ENCODE results near the gene PPP2R2D.

PPP2R2D gene

DNA sequence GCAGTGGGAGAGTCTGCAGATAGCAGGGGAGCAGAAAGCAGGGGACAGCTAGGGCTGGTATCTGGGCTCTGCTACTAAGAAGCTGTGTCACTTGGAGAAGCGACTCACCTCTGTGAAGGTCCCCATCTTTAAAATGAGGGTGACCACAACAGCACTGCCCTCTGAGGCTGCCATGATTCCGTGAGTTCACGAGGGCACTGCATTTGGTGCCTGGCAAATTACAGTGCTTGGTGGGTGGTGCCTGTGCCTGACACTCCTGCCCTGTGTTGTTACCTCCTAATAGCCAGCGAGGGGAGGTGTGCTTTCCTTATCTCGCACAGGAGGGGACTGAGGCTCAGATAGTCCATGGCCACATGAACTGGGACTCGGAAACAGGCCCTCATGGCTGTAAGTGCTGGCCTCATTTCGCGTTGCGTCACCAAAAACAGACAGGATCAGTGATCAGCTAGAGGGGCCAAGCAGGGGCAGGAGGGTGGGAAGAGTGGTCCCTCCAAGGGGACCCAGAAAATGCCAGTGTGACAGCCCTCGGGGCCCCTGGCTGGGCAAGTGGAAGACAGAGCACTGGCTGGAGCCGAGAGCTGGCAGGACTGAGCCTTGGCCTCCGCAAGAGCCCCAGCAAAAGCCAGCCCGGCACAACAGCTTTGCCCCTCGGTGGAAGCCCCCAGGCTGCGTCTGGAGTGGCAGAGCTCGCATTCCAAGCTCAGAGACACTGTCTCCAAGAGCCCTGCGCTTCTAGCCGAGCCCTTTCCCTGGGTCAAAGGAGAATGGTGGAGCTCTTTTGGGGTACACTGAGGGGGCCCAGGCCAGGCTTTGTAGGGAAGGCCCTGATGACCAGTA, 98.3 kb downstream of the PPP2R2D start:
- no peak for DNase-seq (ENCODE audit: low spot score)

DNA sequence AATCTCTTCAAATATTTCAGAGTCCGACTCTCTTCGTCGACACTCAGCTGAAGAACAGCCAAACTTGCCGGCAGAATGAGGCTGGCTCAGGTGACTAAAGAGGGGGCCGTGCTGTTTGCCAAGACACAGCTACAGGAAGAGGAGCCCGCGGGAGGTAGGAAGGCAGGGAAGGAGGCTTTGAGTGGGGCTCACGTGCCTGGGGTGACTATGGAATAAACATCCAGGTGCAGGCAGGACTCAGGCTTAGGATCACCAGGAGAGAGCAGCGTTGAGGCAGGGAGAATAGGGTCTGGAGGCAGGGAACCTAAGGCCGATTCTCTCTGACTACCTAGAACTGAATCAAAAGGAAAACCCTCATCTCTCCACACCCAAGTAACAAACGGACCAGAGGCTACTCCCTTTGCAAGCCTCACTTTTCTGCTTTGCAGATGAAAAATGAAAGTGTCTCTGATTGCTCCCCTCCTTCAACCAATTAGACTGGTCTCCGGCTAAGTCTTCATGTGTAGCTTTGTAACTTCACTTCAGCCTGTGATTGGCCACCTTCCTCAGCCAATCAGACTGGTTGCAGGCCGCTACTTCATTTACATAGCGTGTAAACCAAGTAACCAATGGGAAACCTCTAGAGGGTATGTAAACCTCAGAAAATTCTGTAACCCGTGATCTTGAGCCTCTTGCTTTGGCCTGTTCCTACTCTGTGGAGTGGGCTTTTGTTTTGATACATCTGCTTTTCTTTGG, 100.6 kb downstream of the PPP2R2D start:
- no peak for DNase-seq (ENCODE audit: low spot score)

DNA sequence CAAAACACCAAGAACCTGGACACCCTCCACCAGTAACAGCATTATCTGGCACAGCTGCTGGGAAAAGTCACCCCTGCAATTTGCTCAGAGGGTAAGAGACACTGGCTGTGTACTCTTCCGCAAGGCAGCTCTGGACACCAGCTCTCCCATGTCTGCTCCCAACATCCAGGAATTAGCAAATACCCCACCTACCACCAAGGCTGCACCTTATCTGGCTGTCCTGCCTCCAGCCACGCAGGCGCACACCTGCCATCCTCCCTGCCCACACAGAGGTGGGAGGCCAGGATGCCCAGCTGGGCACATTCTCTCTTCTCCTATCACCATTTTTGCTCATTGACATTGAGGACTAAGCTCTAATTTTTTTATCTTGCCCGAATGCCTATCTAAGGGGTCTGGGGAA, 101.2 kb downstream of the PPP2R2D start:
- DNase-seq (ENCODE audit: low spot score): no peak

DNA sequence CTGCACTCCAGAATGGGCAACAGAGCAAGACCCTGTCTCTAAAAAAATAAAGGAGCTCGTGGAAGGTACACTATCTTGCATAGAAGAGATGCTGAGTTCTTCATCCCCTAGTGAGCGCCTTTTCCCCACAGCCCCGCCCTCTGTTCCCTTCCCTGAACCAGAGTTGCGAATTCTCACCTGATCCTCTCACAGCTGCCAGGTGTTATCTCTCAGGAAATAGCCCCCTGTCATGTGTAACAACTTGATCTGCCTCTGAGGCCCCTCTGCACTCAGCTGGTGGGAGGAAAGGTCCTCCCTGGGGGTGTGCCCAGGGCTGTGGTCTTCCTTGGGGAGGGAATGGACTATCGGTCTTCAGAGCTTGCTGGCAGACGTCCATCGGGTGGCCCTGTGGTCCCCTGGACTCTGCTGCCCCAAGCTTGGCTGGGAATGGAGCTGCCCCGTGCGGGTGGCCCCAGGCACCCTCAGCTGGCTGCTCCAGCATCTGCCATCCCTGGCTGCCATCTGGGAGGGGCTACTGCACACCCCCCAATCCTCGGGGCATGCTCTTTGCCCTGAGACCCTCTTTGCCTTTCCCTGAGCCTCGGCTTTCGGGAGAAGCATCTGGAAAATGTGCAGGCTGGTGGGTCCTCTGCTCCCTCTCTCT, 102.6 kb downstream of the PPP2R2D start:
- DNase-seq (ENCODE audit: low spot score): no peak

DNA sequence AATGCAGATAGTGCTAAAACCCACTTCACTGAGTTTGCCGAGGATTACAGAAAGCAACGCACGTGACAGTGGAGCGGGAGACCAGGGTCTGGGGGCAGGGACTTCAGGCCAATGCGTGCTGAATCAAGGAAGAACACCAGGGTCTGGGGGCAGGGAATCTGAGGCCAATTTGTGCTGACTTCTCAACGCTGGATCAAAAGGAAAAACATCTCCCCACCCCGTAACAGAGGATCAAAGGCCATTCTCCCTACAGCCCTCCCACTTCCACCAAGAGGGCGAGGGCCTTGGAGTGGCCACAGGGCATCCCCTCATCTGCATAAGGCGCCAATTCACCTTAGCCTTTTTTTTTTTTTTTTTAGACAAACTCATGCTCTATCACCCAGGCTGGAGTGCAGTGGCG, 103.2 kb downstream of the PPP2R2D start:
- DNase-seq (ENCODE audit: low spot score): no peak

DNA sequence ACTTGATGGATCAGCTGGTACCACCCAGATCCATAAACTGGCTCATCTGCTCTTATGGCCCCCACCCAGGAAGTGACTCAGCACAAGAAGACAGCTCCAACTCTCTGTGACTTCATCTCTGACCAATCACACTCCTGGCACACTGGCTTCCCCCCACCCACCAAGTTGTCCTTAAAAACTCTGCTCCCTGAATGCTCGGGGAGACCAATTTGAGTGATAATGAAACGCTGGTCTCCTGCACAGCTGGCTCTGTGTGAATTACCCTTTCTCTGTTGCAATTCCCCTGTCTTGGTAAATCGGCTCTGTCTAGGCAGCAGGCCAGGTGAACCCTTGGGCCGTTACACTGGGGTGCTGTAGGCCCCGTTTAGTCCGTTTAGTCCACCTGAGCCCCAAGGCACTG, 104.3 kb downstream of the PPP2R2D start:
- no peak for DNase-seq (ENCODE audit: low spot score)

DNA sequence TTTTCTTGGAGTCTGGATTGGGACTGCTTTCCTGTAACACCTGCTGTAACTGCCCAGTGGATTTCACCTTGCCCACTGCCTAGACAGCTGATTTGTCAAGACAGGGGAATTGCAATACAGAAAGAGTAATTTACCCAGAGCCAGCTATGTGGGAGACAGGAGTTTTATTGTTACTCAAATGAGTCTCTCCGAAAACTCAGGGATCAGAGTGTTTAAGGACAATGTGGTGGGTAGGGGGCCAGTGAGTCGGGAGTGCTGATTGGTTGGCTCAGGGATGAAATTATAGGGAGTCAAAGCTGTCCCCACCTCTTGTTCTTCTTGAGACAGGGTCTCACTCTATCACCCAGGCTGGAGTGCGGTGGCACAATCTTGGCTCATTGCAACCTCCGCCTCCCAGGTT, 106.2 kb downstream of the PPP2R2D start:
- no peak for DNase-seq (ENCODE audit: low spot score)

DNA sequence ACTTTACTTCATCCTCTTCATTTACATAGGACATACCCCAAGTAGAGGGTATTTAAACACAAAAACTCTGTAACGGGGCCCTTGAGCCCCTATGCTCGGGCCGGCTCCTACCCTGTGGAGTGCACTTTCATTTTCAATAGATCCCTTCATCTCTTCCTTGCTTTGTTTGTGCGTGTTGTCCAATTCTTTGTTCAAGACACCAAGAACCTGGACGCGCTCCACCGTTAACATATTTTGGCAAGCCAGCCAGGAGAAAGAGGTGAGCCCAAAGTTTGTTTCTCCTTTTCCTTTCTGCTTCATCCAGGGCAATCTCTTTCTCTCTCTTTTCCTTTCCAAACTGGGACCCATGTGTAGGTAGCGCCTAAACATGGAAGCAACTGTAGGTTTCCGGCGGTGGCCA, 106.9 kb downstream of the PPP2R2D start:
- DNase-seq (ENCODE audit: low spot score): no peak
